GM12892 (cell line): ENCODE results near the gene PCDH15.

Experiments
- POLR2A ChIP-seq: IDR thresholded peaks from 2 replicates; pipeline ENCODE4 v1.6.1; 2011; ENCODE audit warnings: low read depth, low read length, control low read depth
- POLR2AphosphoS5 ChIP-seq: IDR thresholded peaks from 2 replicates; pipeline ENCODE4 v1.6.1; 2011; ENCODE audit warnings: low read depth, low read length, control low read depth
- TAF1 ChIP-seq: IDR thresholded peaks from 2 replicates; pipeline ENCODE4 v1.6.1; 2011; ENCODE audit warnings: low read depth, mild to moderate bottlenecking, control low read depth, low read length, borderline replicate concordance

DNA sequence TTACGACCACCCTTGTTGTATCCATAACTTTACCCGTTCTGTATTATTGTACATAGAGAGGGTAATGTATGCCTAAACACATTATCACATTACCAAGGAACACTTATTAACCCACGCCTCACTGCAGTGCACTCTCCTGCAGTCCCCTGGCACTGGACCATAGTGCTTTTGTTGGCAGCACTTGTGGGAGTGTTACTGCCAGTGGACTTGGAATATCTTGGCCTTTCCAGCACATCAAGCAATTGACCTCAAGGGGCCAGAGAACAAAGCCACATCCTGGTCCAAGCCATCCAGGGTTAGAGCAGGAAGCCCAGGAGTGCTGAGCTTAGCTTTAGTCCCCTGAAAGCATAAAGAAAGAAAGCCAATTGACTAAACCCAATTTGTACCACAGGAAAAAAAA, 304.2 kb downstream of the PCDH15 start:
- TF ChIP-seq POLR2A: no peak
- no peak for TF ChIP-seq POLR2AphosphoS5
- TF ChIP-seq TAF1: no peak
